Measurements from ENCODE around the gene SYNGAP1. TPM values are rescaled to one million over a fixed set of nuclear protein-coding genes. Genes with fewer than 3 reads are reported as not detected.

The SYNGAP1 gene
- total and polyA plus RNA-seq, 9 of the 15 experiments (the other 6 are each of a cell fraction or from before 2014, with no cell fraction given), result 0.01 to 22.8 (median 3.2) TPM

DNA sequence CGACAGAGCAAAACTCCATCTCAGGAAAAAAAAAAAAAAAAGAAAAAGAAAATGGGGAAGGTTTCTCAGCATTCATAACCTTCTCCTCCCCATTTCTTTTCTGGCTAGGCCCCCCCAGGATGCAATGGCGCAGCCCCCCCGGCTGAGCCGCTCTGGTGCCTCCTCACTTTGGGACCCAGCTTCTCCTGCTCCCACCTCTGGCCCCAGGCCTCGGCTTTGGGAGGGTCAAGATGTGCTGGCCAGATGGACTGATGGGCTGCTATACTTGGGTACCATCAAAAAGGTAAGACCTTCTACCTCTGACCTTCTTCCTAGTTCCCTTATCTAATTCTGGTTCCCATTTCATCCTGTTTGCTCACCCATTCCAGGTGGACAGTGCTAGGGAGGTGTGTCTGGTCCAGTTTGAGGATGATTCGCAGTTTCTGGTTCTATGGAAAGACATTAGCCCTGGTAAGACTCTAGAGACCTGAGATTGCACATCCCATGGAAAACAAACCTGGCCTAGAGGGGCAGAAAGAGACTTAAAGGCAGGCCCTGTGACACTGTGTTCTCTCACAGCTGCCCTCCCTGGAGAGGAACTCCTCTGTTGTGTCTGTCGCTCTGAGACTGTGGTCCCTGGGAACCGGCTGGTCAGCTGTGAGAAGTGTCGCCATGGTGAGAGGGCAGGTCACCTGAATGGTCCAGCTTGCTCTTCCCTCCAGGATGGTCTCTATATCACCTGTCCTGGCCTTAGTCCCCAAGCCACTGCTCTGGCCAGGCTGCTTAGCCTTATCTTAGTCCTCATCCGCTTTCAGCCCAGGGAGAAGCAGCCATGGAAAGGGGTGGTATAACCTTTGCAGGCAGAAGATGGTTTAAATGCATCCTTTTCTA, 7.5 kb upstream of the SYNGAP1 start (continued):
- TF ChIP-seq, protein P1, sequence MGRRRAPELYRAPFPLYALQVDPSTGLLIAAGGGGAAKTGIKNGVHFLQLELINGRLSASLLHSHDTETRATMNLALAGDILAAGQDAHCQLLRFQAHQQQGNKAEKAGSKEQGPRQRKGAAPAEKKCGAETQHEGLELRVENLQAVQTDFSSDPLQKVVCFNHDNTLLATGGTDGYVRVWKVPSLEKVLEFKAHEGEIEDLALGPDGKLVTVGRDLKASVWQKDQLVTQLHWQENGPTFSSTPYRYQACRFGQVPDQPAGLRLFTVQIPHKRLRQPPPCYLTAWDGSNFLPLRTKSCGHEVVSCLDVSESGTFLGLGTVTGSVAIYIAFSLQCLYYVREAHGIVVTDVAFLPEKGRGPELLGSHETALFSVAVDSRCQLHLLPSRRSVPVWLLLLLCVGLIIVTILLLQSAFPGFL (CRISPR knock-in tag; IDR thresholded peaks at IDR 0.05), result 0 out of 2 replicates have a peak, but pooled peaks have one; percentile 67
- TF ChIP-seq CEBPB (tag; IDR thresholded peaks at IDR 0.05) (no peak), CSDE1 (IDR thresholded peaks at IDR 0.05) (no peak), POLR2G (IDR thresholded peaks at IDR 0.05; ENCODE audit: low read depth, low read length) (peak; percentile 35; the same call in 1 of the 2 replicates), KLF16 (IDR thresholded peaks at IDR 0.05) (no peak), FOXA1 (IDR thresholded peaks at IDR 0.05; ENCODE audit: borderline replicate concordance) (no peak), PHF21A (IDR thresholded peaks at IDR 0.05; ENCODE audit: borderline replicate concordance, low read depth) (no peak), HDAC6 (IDR thresholded peaks at IDR 0.05; ENCODE audit: low read depth, low read length) (no peak), RBM25 (IDR thresholded peaks at IDR 0.05; ENCODE audit: low read depth, low read length, severe bottlenecking) (no peak)
- TF ChIP-seq, protein P2, sequence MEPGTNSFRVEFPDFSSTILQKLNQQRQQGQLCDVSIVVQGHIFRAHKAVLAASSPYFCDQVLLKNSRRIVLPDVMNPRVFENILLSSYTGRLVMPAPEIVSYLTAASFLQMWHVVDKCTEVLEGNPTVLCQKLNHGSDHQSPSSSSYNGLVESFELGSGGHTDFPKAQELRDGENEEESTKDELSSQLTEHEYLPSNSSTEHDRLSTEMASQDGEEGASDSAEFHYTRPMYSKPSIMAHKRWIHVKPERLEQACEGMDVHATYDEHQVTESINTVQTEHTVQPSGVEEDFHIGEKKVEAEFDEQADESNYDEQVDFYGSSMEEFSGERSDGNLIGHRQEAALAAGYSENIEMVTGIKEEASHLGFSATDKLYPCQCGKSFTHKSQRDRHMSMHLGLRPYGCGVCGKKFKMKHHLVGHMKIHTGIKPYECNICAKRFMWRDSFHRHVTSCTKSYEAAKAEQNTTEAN (CRISPR knock-in tag; IDR thresholded peaks at IDR 0.05), result no peak
- TF ChIP-seq, protein P3, sequence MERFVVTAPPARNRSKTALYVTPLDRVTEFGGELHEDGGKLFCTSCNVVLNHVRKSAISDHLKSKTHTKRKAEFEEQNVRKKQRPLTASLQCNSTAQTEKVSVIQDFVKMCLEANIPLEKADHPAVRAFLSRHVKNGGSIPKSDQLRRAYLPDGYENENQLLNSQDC (CRISPR knock-in tag; IDR thresholded peaks at IDR 0.05), result no peak
- TF ChIP-seq, protein P4, sequence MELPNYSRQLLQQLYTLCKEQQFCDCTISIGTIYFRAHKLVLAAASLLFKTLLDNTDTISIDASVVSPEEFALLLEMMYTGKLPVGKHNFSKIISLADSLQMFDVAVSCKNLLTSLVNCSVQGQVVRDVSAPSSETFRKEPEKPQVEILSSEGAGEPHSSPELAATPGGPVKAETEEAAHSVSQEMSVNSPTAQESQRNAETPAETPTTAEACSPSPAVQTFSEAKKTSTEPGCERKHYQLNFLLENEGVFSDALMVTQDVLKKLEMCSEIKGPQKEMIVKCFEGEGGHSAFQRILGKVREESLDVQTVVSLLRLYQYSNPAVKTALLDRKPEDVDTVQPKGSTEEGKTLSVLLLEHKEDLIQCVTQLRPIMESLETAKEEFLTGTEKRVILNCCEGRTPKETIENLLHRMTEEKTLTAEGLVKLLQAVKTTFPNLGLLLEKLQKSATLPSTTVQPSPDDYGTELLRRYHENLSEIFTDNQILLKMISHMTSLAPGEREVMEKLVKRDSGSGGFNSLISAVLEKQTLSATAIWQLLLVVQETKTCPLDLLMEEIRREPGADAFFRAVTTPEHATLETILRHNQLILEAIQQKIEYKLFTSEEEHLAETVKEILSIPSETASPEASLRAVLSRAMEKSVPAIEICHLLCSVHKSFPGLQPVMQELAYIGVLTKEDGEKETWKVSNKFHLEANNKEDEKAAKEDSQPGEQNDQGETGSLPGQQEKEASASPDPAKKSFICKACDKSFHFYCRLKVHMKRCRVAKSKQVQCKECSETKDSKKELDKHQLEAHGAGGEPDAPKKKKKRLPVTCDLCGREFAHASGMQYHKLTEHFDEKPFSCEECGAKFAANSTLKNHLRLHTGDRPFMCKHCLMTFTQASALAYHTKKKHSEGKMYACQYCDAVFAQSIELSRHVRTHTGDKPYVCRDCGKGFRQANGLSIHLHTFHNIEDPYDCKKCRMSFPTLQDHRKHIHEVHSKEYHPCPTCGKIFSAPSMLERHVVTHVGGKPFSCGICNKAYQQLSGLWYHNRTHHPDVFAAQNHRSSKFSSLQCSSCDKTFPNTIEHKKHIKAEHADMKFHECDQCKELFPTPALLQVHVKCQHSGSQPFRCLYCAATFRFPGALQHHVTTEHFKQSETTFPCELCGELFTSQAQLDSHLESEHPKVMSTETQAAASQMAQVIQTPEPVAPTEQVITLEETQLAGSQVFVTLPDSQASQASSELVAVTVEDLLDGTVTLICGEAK (IDR thresholded peaks at IDR 0.05), result no peak
- TF ChIP-seq, protein P4 (CRISPR knock-in tag; IDR thresholded peaks at IDR 0.05), result no peak
